DMS153 (cell line): ENCODE results near the gene CTNS.

ENCODE experiments used
- DNase-seq: peaks from one replicate; lab custom pipeline; 2025; lab: John Stamatoyannopoulos, UW

The CTNS gene

GRCh38 chr17:3636154-3636907 is at the start of gene CTNS, which contains the start of gene SHPK:
Gene CTNS, plus strand, starts transcription at chr17:3636760. Its CDS starts 3,447 bp downstream, at chr17:3640207.
Gene SHPK, minus strand, starts transcription at chr17:3636250. Its CDS starts 31 bp downstream, at chr17:3636219.
- peak; percentile 81 for DNase-seq

- DNase-seq: no peak
Measured at GRCh38 chr17:3589784-3590183, 46.8 kb upstream of the CTNS start.

- DNase-seq: no peak
Measured at GRCh38 chr17:3590231-3590630, 46.3 kb upstream of the CTNS start.

- no peak for DNase-seq
Measured at GRCh38 chr17:3590768-3591167, 45.8 kb upstream of the CTNS start.

GRCh38 chr17:3592216-3592860 is 44.2 kb upstream of the CTNS start:
- DNase-seq: no peak

- no peak for DNase-seq
Measured at GRCh38 chr17:3593384-3593783, 43.2 kb upstream of the CTNS start.

GRCh38 chr17:3594051-3594800 is 42.3 kb upstream of the CTNS start:
- no peak for DNase-seq

- no peak for DNase-seq
Measured at GRCh38 chr17:3594976-3595375, 41.6 kb upstream of the CTNS start.

- no peak for DNase-seq
Measured at GRCh38 chr17:3596804-3597464, 39.6 kb upstream of the CTNS start.

- no peak for DNase-seq
Measured at GRCh38 chr17:3598078-3598477, 38.5 kb upstream of the CTNS start.

- DNase-seq: no peak
Measured at GRCh38 chr17:3600529-3601205, 35.9 kb upstream of the CTNS start.

- no peak for DNase-seq
Measured at GRCh38 chr17:3602499-3602898, 34.1 kb upstream of the CTNS start.

- DNase-seq: no peak
Measured at GRCh38 chr17:3603119-3603869, 33.3 kb upstream of the CTNS start.

GRCh38 chr17:3603870-3604259 is 32.7 kb upstream of the CTNS start:
- DNase-seq: no peak

GRCh38 chr17:3609689-3610088 is 26.9 kb upstream of the CTNS start:
- no peak for DNase-seq

GRCh38 chr17:3610523-3610922 is 26.0 kb upstream of the CTNS start:
- DNase-seq: no peak

- DNase-seq: no peak
Measured at GRCh38 chr17:3613124-3613523, 23.4 kb upstream of the CTNS start.

GRCh38 chr17:3615160-3615870 is 21.2 kb upstream of the CTNS start:
- no peak for DNase-seq

- DNase-seq: no peak
Measured at GRCh38 chr17:3621146-3621720, 15.3 kb upstream of the CTNS start.
